WTC11 (cell line): ENCODE results near the gene LBHD1. TPM values are rescaled to one million over a fixed set of nuclear protein-coding genes. Genes with fewer than 3 reads are reported as not detected.

Source experiments
- ATAC-seq: fragments of 200-7000 bp; cut with Tn5 transposase; 2 replicates; pipeline ENCODE4 v1.10.0; 2021; ENCODE audit warnings: mild to moderate bottlenecking, moderate library complexity
- CTCF ChIA-PET: fragments of 300-600 bp; sonication (Branson Sonifier 250); formaldehyde crosslinking; loops from one replicate; lab custom pipeline; 2021; ENCODE audit warnings: antibody characterized with exemption; lab: Charles Lee
- POLR2A ChIA-PET: fragments of 350-600 bp; sonication (Branson Sonifier 250); formaldehyde crosslinking; loops from one replicate; lab custom pipeline; 2021; ENCODE audit warnings: antibody characterized with exemption; lab: Charles Lee
- DNase-seq: peaks from one replicate; pipeline ENCODE4 v3.0.0; 2021; ENCODE audit warnings: low spot score
- H3K27ac Mint-ChIP-seq: 2 replicates; pipeline ENCODE4 v1.8.0; 2021; ENCODE audit warnings: mixed read lengths
- H3K27me3 Mint-ChIP-seq: 2 replicates; pipeline ENCODE4 v1.8.0; 2021; ENCODE audit warnings: low read depth, mild to moderate bottlenecking, moderate library complexity, mixed read lengths
- H3K36me3 Mint-ChIP-seq: 2 replicates; pipeline ENCODE4 v1.8.0; 2021; ENCODE audit warnings: mixed read lengths
- H3K4me1 Mint-ChIP-seq: 2 replicates; pipeline ENCODE4 v1.8.0; 2022; ENCODE audit warnings: mixed read lengths
- H3K4me3 Mint-ChIP-seq: 2 replicates; pipeline ENCODE4 v1.8.0; 2021; ENCODE audit warnings: mild to moderate bottlenecking, moderate library complexity, mixed read lengths
- H3K9me3 Mint-ChIP-seq: 2 replicates; pipeline ENCODE4 v1.8.0; 2021; ENCODE audit warnings: mixed read lengths
- AFF4 ChIP-seq: sonication (generic); formaldehyde crosslinking; IDR thresholded peaks from 2 replicates; pipeline ENCODE4 v1.8.1; 2023; ENCODE audit warnings: mild to moderate bottlenecking, missing genetic modification reagents, borderline replicate concordance
- ATF3 ChIP-seq: sonication (generic); formaldehyde crosslinking; conservative IDR thresholded peaks from 2 replicates; pipeline ENCODE4 v1.8.1; 2022; ENCODE audit warnings: mild to moderate bottlenecking, missing genetic modification reagents
- ESRRA ChIP-seq: sonication (generic); formaldehyde crosslinking; IDR thresholded peaks from 2 replicates; pipeline ENCODE4 v1.8.1; 2022; ENCODE audit warnings: mild to moderate bottlenecking, missing genetic modification reagents, borderline replicate concordance
- HMGA2 ChIP-seq: fragments of 250-450 bp; sonication (Bioruptor Pico); IDR thresholded peaks from 2 replicates; pipeline ENCODE4 v1.4.0; 2021; ENCODE audit warnings: mild to moderate bottlenecking, moderate library complexity
- JAZF1 ChIP-seq: fragments of 250-450 bp; sonication (Bioruptor Pico); IDR thresholded peaks from 2 replicates; pipeline ENCODE4 v1.9.0; 2021; ENCODE audit warnings: moderate library complexity, mild to moderate bottlenecking, inconsistent platforms
- KAT7 ChIP-seq: sonication (generic); formaldehyde crosslinking; IDR thresholded peaks from 2 replicates; pipeline ENCODE4 v1.8.1; 2023; ENCODE audit warnings: missing genetic modification reagents, mild to moderate bottlenecking, borderline replicate concordance
- RELA ChIP-seq: sonication (generic); formaldehyde crosslinking; IDR thresholded peaks from 2 replicates; pipeline ENCODE4 v1.8.1; 2022; ENCODE audit warnings: missing genetic modification reagents, mild to moderate bottlenecking, borderline replicate concordance
- STAT6 ChIP-seq: sonication (generic); formaldehyde crosslinking; conservative IDR thresholded peaks from 2 replicates; pipeline ENCODE4 v1.8.1; 2023; ENCODE audit warnings: mild to moderate bottlenecking, low read depth, missing genetic modification reagents, moderate library complexity
- TCF7 ChIP-seq: sonication (generic); formaldehyde crosslinking; IDR thresholded peaks from 2 replicates; pipeline ENCODE4 v1.8.0; 2022; ENCODE audit warnings: mild to moderate bottlenecking, low read depth, missing genetic modification reagents, moderate library complexity
- ZNF396 ChIP-seq: fragments of 250-450 bp; sonication (Bioruptor Pico); IDR thresholded peaks from 2 replicates; pipeline ENCODE4 v1.8.0; 2021; ENCODE audit warnings: mild to moderate bottlenecking, moderate library complexity, borderline replicate concordance
- ZNF425 ChIP-seq: fragments of 250-450 bp; sonication (Bioruptor Pico); conservative IDR thresholded peaks from 2 replicates; pipeline ENCODE4 v1.9.0; 2021; ENCODE audit warnings: mild to moderate bottlenecking
- ZNF671 ChIP-seq: fragments of 250-450 bp; sonication (Bioruptor Pico); IDR thresholded peaks from 2 replicates; pipeline ENCODE4 v1.8.0; 2021; ENCODE audit warnings: mild to moderate bottlenecking
- total RNA-seq: library from RNA; stranded (reverse); gene quantifications from 3 replicates; pipeline ENCODE4 v1.2.3, GENCODE V29; 2021
- TF ChIP-seq, protein P1 (sequence below): sonication (generic); formaldehyde crosslinking; IDR thresholded peaks from 2 replicates; pipeline ENCODE4 v1.8.0; 2022; ENCODE audit warnings: mild to moderate bottlenecking, missing genetic modification reagents
- TF ChIP-seq, protein P2 (sequence below): sonication (generic); formaldehyde crosslinking; IDR thresholded peaks from 2 replicates; pipeline ENCODE4 v1.8.1; 2023; ENCODE audit warnings: mild to moderate bottlenecking, missing genetic modification reagents, moderate library complexity
- TF ChIP-seq, protein P3 (sequence below): sonication (generic); formaldehyde crosslinking; IDR thresholded peaks from 2 replicates; pipeline ENCODE4 v1.8.0; 2022; ENCODE audit warnings: mild to moderate bottlenecking, missing genetic modification reagents
- TF ChIP-seq, protein P4 (sequence below): fragments of 250-450 bp; sonication (Bioruptor Pico); IDR thresholded peaks from 2 replicates; pipeline ENCODE4 v1.9.0; 2021; ENCODE audit warnings: mild to moderate bottlenecking
- TF ChIP-seq, protein P5 (sequence below): sonication (generic); formaldehyde crosslinking; IDR thresholded peaks from 2 replicates; pipeline ENCODE4 v1.8.0; 2023; ENCODE audit warnings: missing genetic modification reagents
- TF ChIP-seq, protein P6 (sequence below): sonication (generic); formaldehyde crosslinking; IDR thresholded peaks from 2 replicates; pipeline ENCODE4 v1.8.0; 2022; ENCODE audit warnings: mild to moderate bottlenecking, missing genetic modification reagents

Gene LBHD1
- total RNA-seq, 1 experiment from 2014 or later = 4.2 TPM

- TF ChIP-seq ZNF396 (CRISPR knock-in tag) (no peak), JAZF1 (CRISPR knock-in tag) (no peak), AFF4 (CRISPR knock-in tag) (no peak), HMGA2 (no peak)
Measured at GRCh38 chr11:62666259-62666926, 5.7 kb downstream of the LBHD1 start (continued).

DNA sequence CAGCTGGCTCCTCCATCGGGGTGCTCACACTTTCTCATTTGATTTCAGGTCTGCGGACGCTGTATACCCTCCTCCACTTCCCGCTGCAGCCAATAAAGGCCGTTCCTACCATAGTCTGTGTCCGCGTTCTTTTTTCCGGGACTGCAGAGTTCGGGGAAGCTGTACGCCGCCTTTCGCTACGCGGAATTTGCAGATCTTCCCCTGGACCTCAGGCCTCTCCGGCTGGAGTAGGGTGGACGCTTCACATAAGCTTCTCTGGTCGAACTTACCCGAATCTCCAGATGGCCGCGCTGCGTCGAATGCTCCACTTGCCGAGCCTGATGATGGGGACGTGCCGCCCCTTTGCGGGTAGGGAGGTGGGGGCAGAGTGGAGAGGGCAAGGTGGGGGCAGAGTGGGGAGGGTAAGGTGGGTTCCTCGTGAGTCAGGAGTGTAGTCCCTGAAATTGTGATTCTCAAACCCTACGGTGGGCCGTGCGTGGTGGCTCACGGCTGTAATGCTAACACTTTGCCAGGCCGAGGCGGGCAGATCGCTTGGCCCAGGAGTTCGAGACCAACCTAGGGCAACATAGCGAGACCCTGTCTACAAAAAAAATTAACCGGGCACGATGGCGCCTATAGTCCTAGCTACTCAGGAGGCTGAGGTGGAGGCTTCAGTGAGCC, 6.3 kb downstream of the LBHD1 start:
- Mint-ChIP-seq H3K9me3 (no peaks in the 10 kb centered on the region), H3K36me3 (peaks cover 30% of the 10 kb centered on the region), H3K4me3 (peak overlapping the region; percentile 97), H3K27ac (peak overlapping the region; percentile 95), H3K4me1 (peaks cover 20% of the 10 kb centered on the region), H3K27me3 (no peaks in the 10 kb centered on the region)
- POLR2A ChIA-PET = interaction anchor here (0.5 to 3.2 kb wide), 34 partner anchors 9 to 417 kb away, joined by 3 to 42 read pairs (median 7); partner anchors contain the start of genes B3GAT3, BSCL2, EEF1G and GANAB
- ATAC-seq = no peak
- DNase-seq = peak; percentile 31
- CTCF ChIA-PET = interaction anchor here (0.6 to 2.2 kb wide), 15 partner anchors 11 to 325 kb away, joined by 3 to 10 read pairs (median 5); partner anchors contain the start of genes EML3, GANAB, INTS5 and TAF6L
- TF ChIP-seq HMGA2 (no peak), STAT6 (CRISPR knock-in tag) (no peak; the same call in 1 of the 2 replicates), ZNF671 (CRISPR knock-in tag) (0 out of 2 replicates have a peak, but pooled peaks have one; percentile 3), ESRRA (CRISPR knock-in tag) (no peak), ZNF425 (CRISPR knock-in tag) (no peak), ATF3 (CRISPR knock-in tag) (no peak), TCF7 (no peak), KAT7 (no peak), RELA (CRISPR knock-in tag) (no peak)
- TF ChIP-seq, protein P1, sequence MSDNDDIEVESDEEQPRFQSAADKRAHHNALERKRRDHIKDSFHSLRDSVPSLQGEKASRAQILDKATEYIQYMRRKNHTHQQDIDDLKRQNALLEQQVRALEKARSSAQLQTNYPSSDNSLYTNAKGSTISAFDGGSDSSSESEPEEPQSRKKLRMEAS (CRISPR knock-in tag) = 0 out of 2 replicates have a peak, but pooled peaks have one; percentile 17
- TF ChIP-seq, protein P2, sequence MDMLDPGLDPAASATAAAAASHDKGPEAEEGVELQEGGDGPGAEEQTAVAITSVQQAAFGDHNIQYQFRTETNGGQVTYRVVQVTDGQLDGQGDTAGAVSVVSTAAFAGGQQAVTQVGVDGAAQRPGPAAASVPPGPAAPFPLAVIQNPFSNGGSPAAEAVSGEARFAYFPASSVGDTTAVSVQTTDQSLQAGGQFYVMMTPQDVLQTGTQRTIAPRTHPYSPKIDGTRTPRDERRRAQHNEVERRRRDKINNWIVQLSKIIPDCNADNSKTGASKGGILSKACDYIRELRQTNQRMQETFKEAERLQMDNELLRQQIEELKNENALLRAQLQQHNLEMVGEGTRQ (CRISPR knock-in tag) = no peak
- TF ChIP-seq, protein P3, sequence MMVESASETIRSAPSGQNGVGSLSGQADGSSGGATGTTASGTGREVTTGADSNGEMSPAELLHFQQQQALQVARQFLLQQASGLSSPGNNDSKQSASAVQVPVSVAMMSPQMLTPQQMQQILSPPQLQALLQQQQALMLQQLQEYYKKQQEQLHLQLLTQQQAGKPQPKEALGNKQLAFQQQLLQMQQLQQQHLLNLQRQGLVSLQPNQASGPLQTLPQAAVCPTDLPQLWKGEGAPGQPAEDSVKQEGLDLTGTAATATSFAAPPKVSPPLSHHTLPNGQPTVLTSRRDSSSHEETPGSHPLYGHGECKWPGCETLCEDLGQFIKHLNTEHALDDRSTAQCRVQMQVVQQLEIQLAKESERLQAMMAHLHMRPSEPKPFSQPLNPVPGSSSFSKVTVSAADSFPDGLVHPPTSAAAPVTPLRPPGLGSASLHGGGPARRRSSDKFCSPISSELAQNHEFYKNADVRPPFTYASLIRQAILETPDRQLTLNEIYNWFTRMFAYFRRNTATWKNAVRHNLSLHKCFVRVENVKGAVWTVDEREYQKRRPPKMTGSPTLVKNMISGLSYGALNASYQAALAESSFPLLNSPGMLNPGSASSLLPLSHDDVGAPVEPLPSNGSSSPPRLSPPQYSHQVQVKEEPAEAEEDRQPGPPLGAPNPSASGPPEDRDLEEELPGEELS (CRISPR knock-in tag) = no peak
- TF ChIP-seq, protein P4, sequence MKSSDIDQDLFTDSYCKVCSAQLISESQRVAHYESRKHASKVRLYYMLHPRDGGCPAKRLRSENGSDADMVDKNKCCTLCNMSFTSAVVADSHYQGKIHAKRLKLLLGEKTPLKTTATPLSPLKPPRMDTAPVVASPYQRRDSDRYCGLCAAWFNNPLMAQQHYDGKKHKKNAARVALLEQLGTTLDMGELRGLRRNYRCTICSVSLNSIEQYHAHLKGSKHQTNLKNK = no peak
- TF ChIP-seq, protein P5, sequence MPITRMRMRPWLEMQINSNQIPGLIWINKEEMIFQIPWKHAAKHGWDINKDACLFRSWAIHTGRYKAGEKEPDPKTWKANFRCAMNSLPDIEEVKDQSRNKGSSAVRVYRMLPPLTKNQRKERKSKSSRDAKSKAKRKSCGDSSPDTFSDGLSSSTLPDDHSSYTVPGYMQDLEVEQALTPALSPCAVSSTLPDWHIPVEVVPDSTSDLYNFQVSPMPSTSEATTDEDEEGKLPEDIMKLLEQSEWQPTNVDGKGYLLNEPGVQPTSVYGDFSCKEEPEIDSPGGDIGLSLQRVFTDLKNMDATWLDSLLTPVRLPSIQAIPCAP = no peak; the same call in 1 of the 2 replicates
- TF ChIP-seq, protein P6, sequence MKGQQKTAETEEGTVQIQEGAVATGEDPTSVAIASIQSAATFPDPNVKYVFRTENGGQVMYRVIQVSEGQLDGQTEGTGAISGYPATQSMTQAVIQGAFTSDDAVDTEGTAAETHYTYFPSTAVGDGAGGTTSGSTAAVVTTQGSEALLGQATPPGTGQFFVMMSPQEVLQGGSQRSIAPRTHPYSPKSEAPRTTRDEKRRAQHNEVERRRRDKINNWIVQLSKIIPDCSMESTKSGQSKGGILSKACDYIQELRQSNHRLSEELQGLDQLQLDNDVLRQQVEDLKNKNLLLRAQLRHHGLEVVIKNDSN (CRISPR knock-in tag) = no peak
